Measurements from ENCODE around the gene SYNDIG1L. TPM values are rescaled to one million over a fixed set of nuclear protein-coding genes. Genes with fewer than 3 reads are reported as not detected.

SYNDIG1L gene
- total RNA-seq, 1 donor from 2014 or later = 0.34 TPM

DNA sequence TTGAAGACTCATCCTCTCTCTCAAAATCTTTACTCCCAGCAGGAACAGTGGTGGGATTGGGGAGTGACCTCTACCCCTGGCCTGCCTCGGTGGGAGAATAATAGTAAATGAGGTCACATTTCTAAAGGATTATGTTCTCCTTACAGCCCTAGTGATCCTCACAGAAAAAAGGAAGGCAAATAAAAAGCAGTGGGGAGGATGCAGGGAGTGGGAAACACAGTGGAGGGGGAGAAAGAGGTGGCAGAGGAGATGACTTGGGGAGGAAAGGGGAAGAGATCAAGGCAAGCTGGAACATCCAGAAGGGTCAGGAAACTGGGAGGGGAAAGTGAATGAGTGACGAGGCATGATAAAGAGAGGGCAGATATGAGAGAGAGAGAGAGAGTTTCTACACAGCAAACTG is 8.3 kb upstream of the SYNDIG1L start:
- Mint-ChIP-seq H3K36me3 (ENCODE audit: insufficient read depth) (no peaks in the 10 kb centered on the region), H3K4me3 (ENCODE audit: low read depth) (no peak overlapping the region), H3K9me3 (ENCODE audit: low read depth) (no peaks in the 10 kb centered on the region), H3K27me3 (peaks cover 17% of the 10 kb centered on the region), H3K4me1 (ENCODE audit: low read depth) (peaks cover 2% of the 10 kb centered on the region), H3K27ac (no peak overlapping the region)
- TF ChIP-seq, protein P1, sequence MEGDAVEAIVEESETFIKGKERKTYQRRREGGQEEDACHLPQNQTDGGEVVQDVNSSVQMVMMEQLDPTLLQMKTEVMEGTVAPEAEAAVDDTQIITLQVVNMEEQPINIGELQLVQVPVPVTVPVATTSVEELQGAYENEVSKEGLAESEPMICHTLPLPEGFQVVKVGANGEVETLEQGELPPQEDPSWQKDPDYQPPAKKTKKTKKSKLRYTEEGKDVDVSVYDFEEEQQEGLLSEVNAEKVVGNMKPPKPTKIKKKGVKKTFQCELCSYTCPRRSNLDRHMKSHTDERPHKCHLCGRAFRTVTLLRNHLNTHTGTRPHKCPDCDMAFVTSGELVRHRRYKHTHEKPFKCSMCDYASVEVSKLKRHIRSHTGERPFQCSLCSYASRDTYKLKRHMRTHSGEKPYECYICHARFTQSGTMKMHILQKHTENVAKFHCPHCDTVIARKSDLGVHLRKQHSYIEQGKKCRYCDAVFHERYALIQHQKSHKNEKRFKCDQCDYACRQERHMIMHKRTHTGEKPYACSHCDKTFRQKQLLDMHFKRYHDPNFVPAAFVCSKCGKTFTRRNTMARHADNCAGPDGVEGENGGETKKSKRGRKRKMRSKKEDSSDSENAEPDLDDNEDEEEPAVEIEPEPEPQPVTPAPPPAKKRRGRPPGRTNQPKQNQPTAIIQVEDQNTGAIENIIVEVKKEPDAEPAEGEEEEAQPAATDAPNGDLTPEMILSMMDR (IDR thresholded peaks at IDR 0.05; ENCODE audit: unreplicated experiment) = no peak
- no peak for DNase-seq (ENCODE audit: low spot score, unreplicated experiment)

GRCh38 chr14:74429991-74430390 is 4.0 kb upstream of the SYNDIG1L start:
- Mint-ChIP-seq H3K36me3 (ENCODE audit: insufficient read depth) (no peaks in the 10 kb centered on the region), H3K4me1 (ENCODE audit: low read depth) (no peaks in the 10 kb centered on the region), H3K4me3 (ENCODE audit: low read depth) (no peak overlapping the region), H3K27me3 (peaks cover 53% of the 10 kb centered on the region), H3K9me3 (ENCODE audit: low read depth) (no peaks in the 10 kb centered on the region), H3K27ac (no peak overlapping the region)
- no peak for DNase-seq (ENCODE audit: low spot score, unreplicated experiment)
- TF ChIP-seq, protein P1 (IDR thresholded peaks at IDR 0.05; ENCODE audit: unreplicated experiment) = no peak

- no peak for DNase-seq (ENCODE audit: low spot score, unreplicated experiment)
- no peak overlapping the region for H3K4me3 Mint-ChIP-seq (ENCODE audit: low read depth)
- peaks cover 58% of the 10 kb centered on the region for H3K27me3 Mint-ChIP-seq
These were observed 3.2 kb upstream of the SYNDIG1L start for GRCh38 chr14:74429221-74429691.

GRCh38 chr14:74427651-74428050 is 1.6 kb upstream of the SYNDIG1L start:
- no peak for DNase-seq (ENCODE audit: low spot score, unreplicated experiment)
- H3K9me3 Mint-ChIP-seq (ENCODE audit: low read depth) = no peaks in the 10 kb centered on the region
- H3K27ac Mint-ChIP-seq = no peak overlapping the region
- no peaks in the 10 kb centered on the region for H3K4me1 Mint-ChIP-seq (ENCODE audit: low read depth)
- H3K36me3 Mint-ChIP-seq (ENCODE audit: insufficient read depth) = no peaks in the 10 kb centered on the region
- TF ChIP-seq, protein P1 (IDR thresholded peaks at IDR 0.05; ENCODE audit: unreplicated experiment) = no peak
- peaks cover 65% of the 10 kb centered on the region for H3K27me3 Mint-ChIP-seq
- H3K4me3 Mint-ChIP-seq (ENCODE audit: low read depth) = no peak overlapping the region

More at GRCh38 chr14:74429221-74429691, 3.2 kb upstream of the SYNDIG1L start:
- H3K9me3 Mint-ChIP-seq (ENCODE audit: low read depth) = no peaks in the 10 kb centered on the region
- H3K27ac Mint-ChIP-seq = no peak overlapping the region
- no peaks in the 10 kb centered on the region for H3K36me3 Mint-ChIP-seq (ENCODE audit: insufficient read depth)
- H3K4me1 Mint-ChIP-seq (ENCODE audit: low read depth) = no peaks in the 10 kb centered on the region
- TF ChIP-seq, protein P1 (IDR thresholded peaks at IDR 0.05; ENCODE audit: unreplicated experiment) = no peak

DNA sequence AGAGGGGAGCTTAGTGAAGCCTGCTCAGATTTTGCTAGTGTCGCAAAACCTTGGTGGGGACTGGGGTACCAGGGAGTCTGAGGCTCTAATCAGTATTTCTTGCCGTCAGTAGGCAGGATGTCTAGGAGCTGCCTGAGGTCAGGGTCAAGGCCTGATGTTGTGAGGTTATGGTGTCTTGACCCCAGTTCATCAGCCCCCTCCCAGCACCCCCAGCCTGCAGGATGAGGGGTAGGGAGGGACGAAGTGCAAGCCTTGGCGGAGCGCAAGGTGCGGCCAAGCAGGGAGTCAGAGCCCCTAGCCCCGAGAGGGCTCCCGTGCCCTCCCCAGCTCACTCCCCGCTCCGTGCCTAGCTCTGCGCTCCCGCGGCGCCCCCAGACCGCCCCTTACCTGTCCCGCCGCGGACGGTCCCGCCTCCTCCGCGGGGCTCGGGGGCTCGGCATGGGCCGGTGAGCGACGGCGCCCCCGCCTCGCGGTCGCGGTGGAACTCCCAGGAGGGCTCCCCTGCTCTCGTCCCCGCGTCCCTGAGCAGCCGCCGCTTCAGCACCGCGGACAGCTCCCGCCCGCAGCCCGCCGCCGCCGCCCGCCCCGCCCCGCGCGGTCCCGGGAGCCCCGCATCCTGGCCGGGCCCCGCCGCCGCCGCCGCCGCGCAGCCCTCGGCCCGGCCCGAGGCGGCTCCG is 347 bp downstream of the SYNDIG1L start:
- Mint-ChIP-seq H3K9me3 (ENCODE audit: low read depth) (no peaks in the 10 kb centered on the region), H3K36me3 (ENCODE audit: insufficient read depth) (no peaks in the 10 kb centered on the region), H3K27me3 (peaks cover 77% of the 10 kb centered on the region), H3K4me1 (ENCODE audit: low read depth) (no peaks in the 10 kb centered on the region), H3K4me3 (ENCODE audit: low read depth) (no peak overlapping the region), H3K27ac (no peak overlapping the region)
- DNase-seq (ENCODE audit: low spot score, unreplicated experiment) = peak; percentile 80
- TF ChIP-seq, protein P1 (IDR thresholded peaks at IDR 0.05; ENCODE audit: unreplicated experiment) = no peak

Data from progenitor cell of endocrine pancreas (in vitro differentiated cells).